ENCODE measurements around the gene PRKAR1B. TPM values are rescaled to one million over a fixed set of nuclear protein-coding genes. Genes with fewer than 3 reads are reported as not detected.

PRKAR1B gene
- total RNA-seq, 1 experiment from 2014 or later, result 43.3 TPM

DNA sequence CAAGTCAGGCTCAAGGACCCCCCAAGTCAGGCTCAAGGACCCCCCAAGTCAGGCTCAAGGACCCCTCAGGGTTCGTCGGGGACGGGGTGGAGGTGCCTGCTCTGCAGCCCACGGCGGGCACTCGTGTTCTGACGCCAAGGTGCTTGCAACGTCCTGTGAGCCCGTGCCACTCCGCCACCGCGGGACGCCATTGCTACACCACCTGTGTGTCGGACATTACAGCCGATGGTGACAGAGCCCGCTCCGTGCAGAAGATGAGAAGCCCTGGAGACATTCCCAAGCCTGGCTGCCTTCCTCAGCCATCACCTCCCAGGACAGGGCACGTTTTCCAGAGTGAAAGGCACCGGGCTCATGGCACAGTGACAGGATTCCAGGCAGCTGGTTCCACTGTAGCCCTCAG lies 98.3 kb downstream of the PRKAR1B start:
- no peak overlapping the region for H2BK15ac ChIP-seq (ENCODE audit: low read depth, low read length)
- no peak overlapping the region for H3K27ac ChIP-seq (ENCODE audit: insufficient read length, low read depth, low read length)
- H4K8ac ChIP-seq (replicated peaks; ENCODE audit: insufficient read length, low read depth, low read length), result no peak overlapping the region
- no peaks in the 10 kb centered on the region for H3K79me1 ChIP-seq (ENCODE audit: insufficient read depth, low read depth, low read length, poor library complexity, severe bottlenecking)
- H3K4me1 ChIP-seq (ENCODE audit: insufficient read depth, low read length), result no peaks in the 10 kb centered on the region
- H3K79me2 ChIP-seq (ENCODE audit: insufficient read depth, low read length), result no peaks in the 10 kb centered on the region
- no peak overlapping the region for H2AK5ac ChIP-seq (ENCODE audit: insufficient read length, low read length)
- no peak overlapping the region for H3T11ph ChIP-seq (ENCODE audit: low read length)
- DNase-seq, result no peak
- no peak overlapping the region for H3K56ac ChIP-seq (ENCODE audit: insufficient read length, low read depth, low read length)
- Mint-ChIP-seq H3K9me3 (peaks cover 17 to 23% of the 10 kb centered on the region in 2 experiments), H3K4me3 (no peak overlapping the region), H3K4me1 (no peaks in the 10 kb centered on the region), H3K36me3 (ENCODE audit: insufficient read depth in 1 of 3, low read depth in 3 of 3) (peaks cover 15 to 25% (median 18%) of the 10 kb centered on the region in 3 experiments), H3K27me3 (ENCODE audit: low read depth) (no peaks in the 10 kb centered on the region), H3K27ac (no peak overlapping the region)
- H4K20me1 ChIP-seq (ENCODE audit: control insufficient read depth, insufficient read depth, insufficient read length), result peaks cover 6% of the 10 kb centered on the region
- no peak overlapping the region for H2BK20ac ChIP-seq (ENCODE audit: low read depth, low read length, poor library complexity, severe bottlenecking)
- no peak overlapping the region for H2BK12ac ChIP-seq (ENCODE audit: insufficient read length, low read depth, low read length)
- no peak overlapping the region for H3K18ac ChIP-seq (ENCODE audit: insufficient read length, low read depth, low read length)
- no peaks in the 10 kb centered on the region for H3K23me2 ChIP-seq (ENCODE audit: insufficient read length, low read depth, low read length, poor library complexity, severe bottlenecking)
- no CpG with 5 or more reads among the region's 19 CpGs for WGBS (ENCODE audit: extremely low coverage, insufficient read length, low lambda C conversion rate)
- no peak overlapping the region for H3K23ac ChIP-seq (ENCODE audit: insufficient read length, low read depth, low read length)
- H2BK5ac ChIP-seq (ENCODE audit: insufficient read length, low read length), result no peak overlapping the region
- no peak overlapping the region for H3K4me2 ChIP-seq (ENCODE audit: insufficient read depth, insufficient read length, low read length)
- no peak overlapping the region for H4K5ac ChIP-seq (ENCODE audit: insufficient read length, low read depth, low read length)
- no peak overlapping the region for H3K4ac ChIP-seq (ENCODE audit: low read depth, low read length)
- no peak overlapping the region for H2AFZ ChIP-seq (ENCODE audit: low read length)
- no peak overlapping the region for H3K9ac ChIP-seq (ENCODE audit: extremely low read depth, insufficient read length, low read length)
- peak overlapping the region; percentile 50; the same call in 1 of the 2 replicates for H3K14ac ChIP-seq (ENCODE audit: insufficient read depth, low read length)
- H3K27me3 ChIP-seq (ENCODE audit: insufficient read depth, low read length), result no peaks in the 10 kb centered on the region
- no peak overlapping the region for H2BK120ac ChIP-seq (ENCODE audit: low read depth, low read length, poor library complexity, severe bottlenecking)
- TF ChIP-seq, protein P1, sequence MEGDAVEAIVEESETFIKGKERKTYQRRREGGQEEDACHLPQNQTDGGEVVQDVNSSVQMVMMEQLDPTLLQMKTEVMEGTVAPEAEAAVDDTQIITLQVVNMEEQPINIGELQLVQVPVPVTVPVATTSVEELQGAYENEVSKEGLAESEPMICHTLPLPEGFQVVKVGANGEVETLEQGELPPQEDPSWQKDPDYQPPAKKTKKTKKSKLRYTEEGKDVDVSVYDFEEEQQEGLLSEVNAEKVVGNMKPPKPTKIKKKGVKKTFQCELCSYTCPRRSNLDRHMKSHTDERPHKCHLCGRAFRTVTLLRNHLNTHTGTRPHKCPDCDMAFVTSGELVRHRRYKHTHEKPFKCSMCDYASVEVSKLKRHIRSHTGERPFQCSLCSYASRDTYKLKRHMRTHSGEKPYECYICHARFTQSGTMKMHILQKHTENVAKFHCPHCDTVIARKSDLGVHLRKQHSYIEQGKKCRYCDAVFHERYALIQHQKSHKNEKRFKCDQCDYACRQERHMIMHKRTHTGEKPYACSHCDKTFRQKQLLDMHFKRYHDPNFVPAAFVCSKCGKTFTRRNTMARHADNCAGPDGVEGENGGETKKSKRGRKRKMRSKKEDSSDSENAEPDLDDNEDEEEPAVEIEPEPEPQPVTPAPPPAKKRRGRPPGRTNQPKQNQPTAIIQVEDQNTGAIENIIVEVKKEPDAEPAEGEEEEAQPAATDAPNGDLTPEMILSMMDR (conservative IDR thresholded peaks at IDR 0.05), result no peak
- H4K91ac ChIP-seq (ENCODE audit: insufficient read length, low read depth, low read length), result no peak overlapping the region
- H3K9me3 ChIP-seq (ENCODE audit: control insufficient read depth, low read depth, low read length), result peaks cover 5% of the 10 kb centered on the region
